Measurements from ENCODE around the gene RGR.

The RGR gene

DNA sequence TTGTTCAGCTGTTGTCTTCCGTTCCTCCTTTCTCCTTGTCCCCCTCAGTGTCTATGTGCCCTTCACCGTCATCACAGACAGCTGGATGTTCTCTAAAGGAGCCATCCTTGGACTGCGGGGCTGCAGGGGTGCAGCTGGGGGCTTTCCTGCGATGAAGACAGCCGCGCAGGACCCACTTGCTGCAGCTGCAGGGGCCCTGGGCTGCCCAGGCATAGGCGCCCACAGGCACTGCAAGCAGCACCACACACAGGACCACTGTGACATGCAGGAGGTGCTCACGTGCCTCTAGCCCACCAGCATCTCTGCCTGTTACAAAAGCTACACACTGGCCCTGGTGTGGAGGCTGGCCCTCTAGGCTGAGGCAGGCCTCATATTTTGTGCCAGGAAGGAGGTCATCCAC, 22.9 kb upstream of the RGR start:
- no peak for DNase-seq (ENCODE audit: low spot score)

DNA sequence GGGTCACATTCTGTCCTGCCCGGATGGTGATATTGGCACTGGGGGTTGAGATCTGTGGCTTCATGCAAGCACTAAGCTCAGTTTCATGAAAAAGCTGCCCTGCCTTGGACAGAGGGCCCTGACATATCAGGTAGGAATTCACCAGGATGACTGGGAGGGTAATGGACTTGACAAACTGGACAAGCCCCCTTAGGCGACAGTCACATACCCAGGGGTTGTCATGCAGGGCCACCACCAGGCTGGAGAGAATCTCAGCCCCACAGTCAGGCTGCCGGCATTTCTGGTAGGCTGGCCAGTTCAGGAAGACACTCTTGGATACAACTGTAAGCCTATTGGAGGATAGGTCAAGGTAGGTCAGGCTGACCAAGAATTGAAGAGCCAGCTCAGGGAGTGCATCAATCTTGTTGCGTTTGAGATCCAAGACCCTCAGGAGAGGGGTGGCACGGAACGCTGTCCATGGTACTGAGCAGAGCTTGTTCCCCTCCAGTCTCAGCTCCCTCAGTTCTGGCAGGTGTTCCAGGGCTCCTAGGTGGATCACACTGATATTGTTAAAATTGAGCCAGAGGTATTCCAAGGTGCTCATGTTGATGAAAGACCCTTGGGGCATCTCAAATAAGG, 20.3 kb upstream of the RGR start:
- peak; percentile 76 for DNase-seq (ENCODE audit: low spot score)

DNA sequence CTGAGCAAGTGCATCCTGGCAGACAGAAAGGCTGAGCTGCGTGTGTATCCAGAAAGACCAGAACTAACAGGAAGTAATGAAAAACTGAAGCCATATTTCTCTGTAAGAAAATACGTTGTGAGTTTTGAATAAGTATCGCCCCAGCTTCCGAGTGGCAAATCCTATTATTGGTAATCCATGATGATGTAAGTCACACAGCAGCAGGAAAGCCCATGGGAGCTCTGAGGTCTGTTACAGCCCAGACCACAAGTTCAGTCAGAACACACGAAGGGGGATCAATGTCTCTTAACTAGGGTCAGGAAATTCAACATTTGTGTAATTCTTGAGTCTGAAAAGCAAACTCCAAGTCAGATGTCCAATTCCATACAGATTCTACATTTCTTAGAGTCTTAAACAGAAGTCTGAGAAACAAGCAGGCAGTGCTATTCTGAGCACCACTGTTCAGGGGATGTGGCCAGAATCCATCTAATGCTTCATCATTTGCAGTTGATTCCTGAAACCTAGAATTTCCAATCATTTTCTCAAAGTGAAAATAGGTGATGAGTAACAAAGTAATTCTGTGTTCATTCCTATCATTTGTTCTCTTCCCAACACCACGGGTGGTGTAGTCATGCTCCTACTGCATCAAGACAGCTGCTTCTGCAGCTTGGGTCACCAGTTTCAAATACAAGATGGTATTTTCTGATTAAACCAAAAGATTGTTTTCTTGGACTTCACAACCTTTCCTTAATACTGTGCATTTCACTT, 19.3 kb upstream of the RGR start, which contains the start of gene LRIT2:
Gene LRIT2, minus strand, starts transcription at position 118 of the 747 bp plus-strand sequence. Its CDS starts 24 bp downstream, at position 94.
- no peak for DNase-seq (ENCODE audit: low spot score)

DNA sequence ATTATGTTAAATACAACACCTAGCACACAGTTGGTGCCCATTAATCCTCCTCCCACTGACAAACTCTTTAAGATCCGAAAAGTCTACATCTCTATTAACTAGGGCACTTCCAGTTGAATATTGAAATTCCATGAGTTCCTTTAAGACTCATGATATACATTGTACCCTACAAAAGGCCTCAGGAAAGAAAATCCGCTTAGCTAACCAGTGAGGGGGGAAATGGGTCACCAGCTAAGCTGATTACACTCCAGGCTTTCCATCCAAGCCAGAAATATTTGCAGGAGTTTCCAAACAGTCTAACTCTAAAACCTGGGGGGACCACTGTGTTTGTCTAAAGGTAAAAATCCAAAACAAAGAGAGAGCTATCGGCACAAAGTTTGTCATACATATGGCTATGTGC, 18.2 kb upstream of the RGR start:
- DNase-seq (ENCODE audit: low spot score): no peak

DNA sequence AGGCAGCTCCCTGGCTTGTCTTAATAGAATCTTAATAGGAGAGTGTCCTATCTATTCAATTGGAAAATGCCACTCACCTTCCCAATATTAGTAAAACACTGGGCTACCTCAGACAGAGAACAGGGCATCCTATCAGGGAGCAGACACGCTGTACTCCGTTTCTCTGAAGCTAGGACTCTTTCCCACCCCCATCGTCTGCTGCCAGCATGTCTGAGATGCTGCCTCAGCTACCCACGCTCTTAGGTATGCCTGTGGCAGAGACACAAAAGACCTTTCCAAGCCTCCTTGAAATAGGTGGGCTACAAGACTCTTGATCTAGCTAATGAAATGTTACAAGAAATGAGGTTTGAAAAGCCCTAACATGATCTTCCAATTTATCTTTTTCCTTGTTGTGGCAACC, 17.0 kb upstream of the RGR start:
- no peak for DNase-seq (ENCODE audit: low spot score)

DNA sequence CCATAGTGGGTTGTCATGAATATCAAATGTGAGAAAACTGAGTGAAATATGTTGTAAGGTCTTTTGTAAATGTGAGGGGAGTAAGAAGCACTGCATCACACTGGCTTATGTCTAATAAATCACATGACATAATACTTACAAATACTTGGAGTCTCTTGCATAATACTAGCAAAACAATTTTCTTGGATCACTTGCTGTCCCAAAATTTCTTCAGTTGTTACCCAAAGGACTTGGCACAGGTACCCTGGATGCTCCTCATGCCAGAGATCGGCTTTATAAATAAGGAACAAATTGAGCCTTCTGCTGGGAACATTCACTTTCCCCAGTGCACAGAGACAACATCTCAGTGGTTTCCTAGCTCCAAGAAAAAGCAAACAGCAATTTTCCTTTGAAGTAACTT, 14.5 kb upstream of the RGR start:
- no peak for DNase-seq (ENCODE audit: low spot score)

DNA sequence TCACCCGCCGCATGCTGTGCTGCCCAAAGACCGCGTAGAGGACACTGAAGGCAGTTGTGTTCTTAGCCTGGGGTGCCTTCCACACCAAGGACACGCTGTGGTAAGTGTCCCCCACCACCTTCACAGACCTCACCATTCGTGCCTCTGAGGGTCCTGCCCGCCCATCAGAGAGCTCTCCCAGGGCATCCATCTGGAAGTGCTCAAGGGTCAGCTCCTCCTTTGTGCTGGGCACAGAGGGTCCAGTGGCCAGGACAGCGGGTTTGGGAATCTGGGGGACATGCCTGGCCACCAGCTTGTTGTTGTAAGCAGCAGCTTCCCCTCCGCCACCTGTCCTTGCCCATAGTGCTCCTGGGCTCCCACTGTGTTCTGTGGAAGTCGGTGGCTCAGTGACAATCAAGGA, 12.5 kb upstream of the RGR start:
- no peak for DNase-seq (ENCODE audit: low spot score)

DNA sequence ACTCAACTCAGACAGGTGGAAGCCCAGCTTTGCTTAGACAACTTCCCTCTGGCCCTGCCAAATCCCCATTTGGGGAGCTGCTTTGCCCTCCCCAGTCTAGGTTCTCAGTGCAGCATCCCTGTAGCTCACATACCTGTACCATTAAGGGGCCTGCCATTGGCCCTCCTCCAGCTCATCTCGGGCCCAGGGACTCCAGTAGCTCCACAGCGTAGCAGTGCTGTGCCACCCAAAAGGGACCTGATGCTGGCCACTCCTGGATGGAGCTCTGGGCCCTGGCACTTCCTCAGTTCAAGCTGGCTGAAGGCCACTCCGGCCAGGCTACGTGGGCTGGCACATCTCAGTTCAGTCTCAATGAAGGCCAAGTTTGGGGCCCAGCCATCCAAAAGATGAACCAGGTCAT, 10.9 kb upstream of the RGR start:
- no peak for DNase-seq (ENCODE audit: low spot score)

DNA sequence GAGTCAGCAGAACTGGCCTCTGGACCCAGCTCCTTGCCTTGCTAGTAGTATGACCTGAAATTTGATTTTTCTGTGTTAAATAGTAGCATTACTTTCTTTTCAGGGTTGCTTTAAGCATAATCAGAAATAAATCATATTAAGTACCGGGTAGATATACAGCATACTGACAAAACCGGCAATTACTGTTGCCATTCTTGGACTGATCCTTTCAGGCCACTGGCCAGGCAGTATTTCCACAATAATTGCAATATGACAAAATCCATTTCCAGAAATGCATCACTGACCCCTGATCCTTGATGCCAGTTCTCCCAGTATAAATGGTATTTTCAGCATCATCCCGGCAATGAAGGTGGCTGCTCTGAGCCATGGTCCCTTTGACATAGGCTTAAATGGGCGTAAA, 10.4 kb upstream of the RGR start:
- DNase-seq (ENCODE audit: low spot score): no peak

DNA sequence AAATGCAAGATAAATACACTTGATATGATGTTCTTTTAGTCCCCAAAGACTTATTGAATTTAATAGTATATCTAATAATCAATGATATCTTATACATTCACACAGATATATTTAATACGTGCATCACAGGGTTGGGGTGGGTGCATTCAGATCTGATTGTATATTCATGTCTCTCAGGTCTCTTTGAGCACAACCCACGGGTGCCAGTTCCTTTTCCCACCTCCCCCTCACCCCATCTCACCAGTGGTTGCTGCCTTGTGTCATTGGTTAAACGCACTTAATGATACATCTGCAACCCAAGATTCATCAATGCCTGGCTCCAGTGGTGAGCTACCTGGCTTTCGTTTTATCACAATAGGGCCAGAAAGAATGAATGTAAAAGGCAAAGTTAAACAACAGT, 9.8 kb upstream of the RGR start:
- DNase-seq (ENCODE audit: low spot score): no peak

DNA sequence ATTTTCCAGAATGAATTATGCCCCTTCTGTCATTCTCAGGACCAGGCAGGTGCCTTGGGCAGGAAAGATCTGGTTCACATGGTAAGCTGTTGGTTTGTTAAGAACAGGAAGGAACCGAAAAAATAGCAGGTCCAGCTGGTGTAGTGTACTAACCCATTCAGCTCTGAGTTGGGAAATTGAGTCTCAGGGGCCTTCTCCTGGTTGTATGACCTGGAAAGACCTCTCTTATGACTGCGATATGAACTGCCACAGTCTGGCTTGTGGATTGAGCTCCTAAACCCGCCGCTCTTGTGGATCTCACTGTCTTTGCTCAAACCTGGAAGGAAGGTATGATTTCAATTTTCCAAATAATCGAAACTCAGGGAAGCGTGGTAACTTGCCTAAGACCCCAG, 8.1 kb upstream of the RGR start:
- DNase-seq (ENCODE audit: low spot score): no peak

DNA sequence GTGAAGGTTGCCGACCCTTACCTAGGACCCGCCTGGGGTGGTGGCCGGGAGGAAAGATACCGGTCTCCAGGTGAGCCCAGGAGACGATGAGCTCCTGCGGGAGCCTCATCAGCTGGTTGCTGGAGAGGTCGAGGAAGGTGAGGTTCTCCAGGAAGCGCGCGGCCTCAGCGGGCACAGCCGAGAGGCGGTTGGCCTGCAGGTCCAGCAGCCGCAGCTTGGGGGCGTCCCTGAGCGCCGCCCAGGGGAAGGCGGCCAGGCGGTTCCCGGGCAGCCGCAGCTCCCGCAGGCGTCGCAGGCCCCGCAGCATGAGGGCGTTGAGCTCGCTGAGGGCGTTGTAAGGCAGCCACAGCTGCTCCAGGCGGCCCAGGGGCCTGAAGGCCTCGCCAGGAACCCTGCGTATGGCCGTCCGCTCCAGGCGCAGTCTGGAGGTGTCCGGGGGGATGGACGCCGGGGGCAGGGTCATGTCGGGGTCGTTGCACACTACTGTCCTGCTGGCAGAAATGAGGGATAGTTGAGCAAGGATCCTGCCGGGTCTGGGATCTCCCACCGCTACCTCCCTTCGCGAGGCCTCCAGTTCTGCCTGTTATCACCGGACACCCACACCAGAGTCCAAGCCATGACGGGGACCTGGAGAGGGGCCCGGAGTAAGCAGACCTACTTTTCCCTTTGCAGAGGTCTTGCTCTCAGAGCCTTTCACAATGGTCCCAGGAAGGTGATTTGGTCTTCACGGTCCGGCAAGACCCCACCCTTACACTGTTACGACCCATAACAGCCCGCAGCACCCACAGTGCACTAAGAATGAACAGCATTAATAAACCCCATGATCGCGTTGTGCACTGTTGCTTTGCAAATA, 7.4 kb upstream of the RGR start:
- peak; percentile 96 for DNase-seq (ENCODE audit: low spot score)

DNA sequence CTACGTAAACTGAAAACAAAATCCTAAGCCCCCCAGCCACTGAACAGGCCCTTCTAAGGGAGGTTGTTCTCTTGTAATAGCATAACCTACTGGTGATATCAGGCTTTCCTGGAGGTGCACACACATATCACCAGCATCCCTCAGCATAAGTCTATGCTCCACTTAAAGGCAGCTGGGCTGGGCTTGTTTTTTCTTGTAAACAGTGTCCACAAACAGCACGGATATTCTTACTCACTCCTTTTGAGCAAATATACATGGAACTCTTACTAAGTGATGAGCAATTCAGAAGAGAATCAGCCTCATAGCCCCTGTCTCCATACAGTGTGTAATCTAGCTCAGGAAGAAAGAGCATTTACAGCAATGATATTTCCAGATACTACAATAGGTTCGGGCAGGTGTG, 5.9 kb upstream of the RGR start:
- no peak for DNase-seq (ENCODE audit: low spot score)

DNA sequence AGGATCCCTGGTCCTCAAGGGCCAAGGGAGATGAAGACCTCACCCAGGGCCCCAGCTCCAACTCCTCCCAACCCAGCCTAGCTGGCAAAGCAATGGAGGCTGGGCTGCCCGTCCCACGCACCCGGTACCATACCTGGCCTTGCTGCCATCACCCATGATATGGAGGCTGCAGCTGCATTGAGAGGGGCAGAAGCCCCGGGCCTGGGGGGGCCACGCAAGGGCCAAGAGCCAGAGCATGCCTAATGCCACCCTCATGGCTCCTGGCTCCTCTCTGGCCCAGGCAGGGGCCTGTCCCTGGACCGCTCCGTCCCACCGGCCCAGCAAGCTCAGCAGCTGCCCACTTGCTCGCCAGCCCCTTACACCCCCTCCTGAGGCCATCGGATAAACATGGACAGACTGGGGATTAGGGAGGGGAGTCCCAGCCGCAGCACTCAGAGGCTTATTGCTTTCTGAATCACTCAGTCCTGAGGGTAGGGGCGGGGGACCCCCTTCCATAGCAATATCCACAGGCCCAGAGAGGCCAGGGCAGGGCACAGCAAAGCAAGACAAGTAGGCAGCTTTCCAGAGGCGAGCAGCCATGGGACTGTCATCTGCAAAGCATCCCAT, 3.6 kb upstream of the RGR start, which contains the start of gene LRIT1:
Gene LRIT1, minus strand, starts transcription at position 362 of the 606 bp plus-strand sequence. Its CDS starts 107 bp downstream, at position 255.
- DNase-seq (ENCODE audit: low spot score): no peak

DNA sequence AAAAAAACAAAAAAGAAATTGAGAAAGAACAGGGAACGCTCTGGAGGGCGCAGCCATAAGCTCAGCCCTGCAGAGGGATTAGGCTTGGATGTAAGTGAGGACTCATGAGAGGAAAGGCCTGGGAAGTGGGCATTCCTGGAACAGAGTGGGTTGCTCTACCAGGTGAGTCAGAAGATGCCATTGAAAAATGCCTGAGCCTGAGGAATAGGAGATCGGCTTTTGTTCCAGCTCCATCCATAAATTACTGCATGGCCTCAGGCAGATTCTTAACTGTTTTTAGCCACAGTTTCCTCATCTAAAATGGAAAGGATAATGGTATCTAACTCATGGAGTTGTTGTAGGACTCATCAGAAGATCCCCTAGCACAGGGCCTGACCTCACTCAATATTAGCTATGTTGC, 1.1 kb upstream of the RGR start:
- DNase-seq (ENCODE audit: low spot score): no peak

DNA sequence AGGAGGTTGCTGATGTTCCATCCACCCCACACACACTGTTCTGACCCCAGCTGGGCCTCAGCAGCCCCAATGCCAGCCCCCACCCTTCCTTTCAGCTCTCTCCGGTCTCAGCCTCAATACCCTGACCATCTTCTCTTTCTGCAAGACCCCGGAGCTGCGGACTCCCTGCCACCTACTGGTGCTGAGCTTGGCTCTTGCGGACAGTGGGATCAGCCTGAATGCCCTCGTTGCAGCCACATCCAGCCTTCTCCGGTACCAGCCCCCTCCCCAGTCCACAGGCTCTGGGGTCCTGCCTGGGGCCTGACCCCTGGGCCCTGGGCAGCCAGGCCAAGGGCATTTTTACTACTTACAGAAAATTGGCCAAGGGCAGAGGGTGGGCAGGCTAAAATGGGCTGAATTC, 2.6 kb downstream of the RGR start:
- no peak for DNase-seq (ENCODE audit: low spot score)

DNA sequence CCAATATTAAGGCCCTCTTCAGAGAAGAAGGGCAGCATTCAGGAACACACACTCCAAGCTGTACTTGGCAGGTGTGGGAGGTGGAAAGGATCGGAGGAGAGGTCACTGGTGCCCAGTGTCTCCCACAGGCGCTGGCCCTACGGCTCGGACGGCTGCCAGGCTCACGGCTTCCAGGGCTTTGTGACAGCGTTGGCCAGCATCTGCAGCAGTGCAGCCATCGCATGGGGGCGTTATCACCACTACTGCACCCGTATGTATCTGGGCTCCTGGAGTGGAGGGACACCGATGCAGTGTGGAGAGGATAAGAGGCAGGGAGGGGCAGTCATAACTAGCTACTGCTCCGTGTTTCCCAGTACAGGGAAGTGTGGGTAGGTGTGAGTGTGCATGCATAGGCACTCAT, 3.9 kb downstream of the RGR start:
- no peak for DNase-seq (ENCODE audit: low spot score)

DNA sequence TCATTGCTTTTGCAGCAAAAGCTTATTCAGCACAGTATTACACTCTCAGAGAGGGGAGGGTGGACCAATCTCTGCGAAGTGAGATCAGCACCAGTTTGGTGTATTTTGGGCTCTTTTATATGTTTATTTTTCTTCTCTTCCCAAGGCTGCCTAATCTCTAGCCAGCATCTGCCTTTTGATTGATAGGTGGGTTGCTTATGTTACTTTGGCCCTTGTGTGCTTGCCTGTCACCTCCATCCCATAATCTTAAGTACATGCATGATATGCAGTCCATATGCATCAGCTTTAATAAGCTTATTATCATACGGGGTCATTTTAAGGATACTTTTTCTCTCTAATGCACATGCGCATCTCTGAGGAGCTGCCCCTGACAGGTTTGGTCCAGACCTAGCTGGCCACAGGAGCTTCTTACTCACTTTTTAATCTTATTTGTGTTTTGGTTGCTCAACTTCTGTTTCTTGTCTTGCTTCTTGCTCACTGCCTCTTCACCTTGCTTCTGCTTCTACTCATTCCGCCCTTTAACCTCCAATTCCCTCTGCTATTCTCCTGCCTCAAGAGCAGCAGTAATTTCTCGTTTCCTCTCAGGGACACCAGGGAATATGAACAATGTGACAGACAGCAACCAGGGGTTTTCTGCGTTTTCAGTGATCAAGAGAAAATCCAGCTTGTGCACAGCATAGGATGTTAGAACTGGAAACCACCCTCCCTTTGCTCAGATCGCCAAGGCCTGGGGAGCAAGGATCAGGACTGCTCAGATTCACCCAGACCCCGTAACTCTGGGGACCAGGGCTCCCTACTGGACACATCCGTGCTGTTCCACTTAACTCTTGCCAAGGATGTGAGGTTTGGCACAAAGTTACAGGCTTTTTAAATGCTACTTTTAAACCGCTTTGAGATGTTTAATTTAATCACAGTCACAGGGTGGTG, 10.0 kb downstream of the RGR start:
- DNase-seq (ENCODE audit: low spot score): no peak

DNA sequence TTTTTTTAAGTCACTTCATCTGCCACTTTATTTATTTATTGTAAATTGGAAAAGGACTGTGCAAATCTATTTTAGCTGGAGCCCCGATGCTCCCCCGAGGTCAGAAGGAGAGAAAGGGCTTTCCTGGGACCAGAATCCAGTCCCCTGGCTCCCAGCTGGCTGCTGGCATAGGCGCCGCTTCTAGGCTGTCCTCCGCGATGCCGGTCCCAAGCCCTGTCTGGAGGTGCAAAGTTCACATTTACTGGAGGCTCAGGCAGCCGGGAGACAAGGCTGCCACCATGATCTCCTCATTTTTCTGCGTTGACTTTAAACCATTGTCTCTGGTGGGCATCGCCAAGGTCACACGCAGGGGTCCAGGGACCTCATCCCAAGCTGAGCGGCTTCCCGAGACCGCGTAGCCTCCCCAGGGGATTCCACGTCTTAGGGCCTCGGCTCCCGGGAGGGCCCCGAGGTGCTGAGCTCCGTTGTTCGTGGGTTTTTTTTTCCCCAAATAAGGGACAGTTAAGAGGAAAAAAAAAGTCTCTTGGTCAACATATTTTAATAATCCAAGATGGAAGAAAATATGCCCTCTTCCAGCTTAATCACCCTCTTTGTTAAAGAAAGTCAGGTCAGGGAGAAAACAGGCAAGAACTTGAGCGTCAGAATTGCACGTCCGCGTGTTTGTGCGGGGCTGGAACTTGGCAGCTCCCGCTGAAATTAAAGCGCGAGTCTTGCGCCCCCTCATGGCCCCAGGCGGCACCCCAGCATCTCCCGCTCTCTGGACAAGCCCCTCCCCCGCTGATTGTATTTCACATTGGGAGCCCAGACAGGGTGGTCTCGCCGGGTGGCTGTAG, 11.9 kb downstream of the RGR start:
- peak; percentile 78 for DNase-seq (ENCODE audit: low spot score)

DNA sequence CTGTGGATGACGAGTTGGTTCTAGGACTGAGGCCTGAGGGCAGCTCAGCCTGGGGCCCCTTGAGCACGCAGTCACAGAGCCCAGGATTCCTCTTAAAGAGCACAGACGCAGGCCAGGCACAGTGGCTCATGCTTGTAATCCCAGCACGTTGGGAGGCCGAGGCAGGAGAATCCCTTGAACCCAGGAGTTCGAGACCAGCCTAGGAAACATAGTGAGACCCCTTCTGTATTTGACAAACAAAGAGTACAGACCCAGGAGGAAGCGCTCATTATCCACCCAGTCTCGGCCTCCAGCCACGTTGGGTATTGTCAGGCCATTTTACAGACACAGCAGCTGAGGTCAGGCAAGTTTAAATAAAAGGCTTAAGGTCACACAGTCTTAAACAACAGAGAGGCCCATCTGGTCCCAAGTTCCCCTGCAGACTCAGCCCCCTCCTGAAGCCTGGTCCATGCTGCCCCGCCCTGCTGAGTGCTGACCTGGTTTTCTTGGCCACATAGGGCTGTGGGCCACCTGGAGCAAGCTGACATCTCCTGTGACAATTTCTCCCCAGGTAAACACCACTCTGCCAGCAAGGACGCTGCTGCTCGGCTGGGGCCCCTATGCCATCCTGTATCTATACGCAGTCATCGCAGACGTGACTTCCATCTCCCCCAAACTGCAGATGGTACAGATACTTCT, 12.6 kb downstream of the RGR start:
- DNase-seq (ENCODE audit: low spot score): no peak
